Measurements from ENCODE around the gene CCDC159. TPM values are rescaled to one million over a fixed set of nuclear protein-coding genes. Genes with fewer than 3 reads are reported as not detected.
"Not testable (repeated sequence)": the region's sequence is repeated elsewhere in the genome, so short reads cannot be mapped to it uniquely, and the experiment has no call there.

CCDC159 gene
- total and polyA plus RNA-seq, 2 donors (not counting 1 experiment from before 2014, with no cell fraction given), result 57.5 to 128 TPM

GRCh38 chr19:11379269-11379845 lies 33.0 kb downstream of the CCDC159 start:
- H3K27me3 Mint-ChIP-seq; H4K20me1 ChIP-seq (ENCODE audit: control insufficient read depth, insufficient read depth, low read length, poor library complexity, severe bottlenecking); POLR2A ChIA-PET; H3K4me3 Mint-ChIP-seq; H3K36me3 ChIP-seq (replicated peaks in 1 of 2; ENCODE audit: control extremely low read depth in 1 of 2, control insufficient read depth in 1 of 2, extremely low read depth in 1 of 2, insufficient read depth in 2 of 2, low read length in 1 of 2); H3K9ac ChIP-seq (ENCODE audit: low read length); DNase-seq; H3K4me2 ChIP-seq (replicated peaks; ENCODE audit: low read depth, low read length, poor library complexity, severe bottlenecking); H2AFZ ChIP-seq (ENCODE audit: insufficient read depth, low read depth, low read length, poor library complexity, severe bottlenecking); H3K27ac ChIP-seq (ENCODE audit: low read length in 2 of 2); H3K9me3 Mint-ChIP-seq (ENCODE audit: insufficient read depth); H3K4me3 ChIP-seq (ENCODE audit: control extremely low read depth in 1 of 5, extremely low read depth in 1 of 5, insufficient read depth in 1 of 5, low read depth in 2 of 5, low read length in 4 of 5); H3K27me3 ChIP-seq (replicated peaks in 1 of 4; ENCODE audit: control extremely low read depth in 1 of 4, control insufficient read depth in 3 of 4, insufficient read depth in 4 of 4, low read length in 3 of 4); ATAC-seq (ENCODE audit: low read depth): not testable (repeated sequence)
- CTCF ChIA-PET, result interaction anchor here (1.0 to 4.0 kb wide), 7 partner anchors 31 to 103 kb away, joined by 3 to 41 read pairs (median 17); partner anchors contain the start of genes RAB3D and RGL3
- Mint-ChIP-seq H3K4me1 (peaks cover 43% of the 10 kb centered on the region), H3K27ac (peak overlapping the region; percentile 3)
- WGBS (ENCODE audit: insufficient coverage), result 100% methylated on average over 4 of the region's 14 CpGs
- Histone ChIP-seq H3K79me2 (ENCODE audit: control insufficient read depth, insufficient read depth, low read length) (peaks cover 16% of the 10 kb centered on the region), H3K4me1 (ENCODE audit: control insufficient read depth in 2 of 2, insufficient read depth in 2 of 2, low read length in 2 of 2) (peaks cover 52 to 64% of the 10 kb centered on the region in 2 donors), H3K9me3 (ENCODE audit: control extremely low read depth in 1 of 3, control insufficient read depth in 2 of 3, insufficient read depth in 1 of 3, low read length in 2 of 3) (peaks cover 0 to 11% (median 0%) of the 10 kb centered on the region in 3 donors)
- intact Hi-C loops (cut with micrococcal nuclease), result loop anchor here (10.0 kb wide), 1 partner anchor 1565 kb away; the partner anchor contains the start of gene FBXL12

GRCh38 chr19:11379857-11380350 lies 33.6 kb downstream of the CCDC159 start:
- Histone ChIP-seq H4K20me1 (ENCODE audit: control insufficient read depth, insufficient read depth, low read length, poor library complexity, severe bottlenecking) (no peaks in the 10 kb centered on the region), H3K4me2 (replicated peaks; ENCODE audit: low read depth, low read length, poor library complexity, severe bottlenecking) (peak overlapping the region; percentile 91), H3K4me1 (ENCODE audit: control insufficient read depth in 2 of 2, insufficient read depth in 2 of 2, low read length in 2 of 2) (peaks cover 52 to 64% of the 10 kb centered on the region in 2 donors), H3K79me2 (ENCODE audit: control insufficient read depth, insufficient read depth, low read length) (peaks cover 16% of the 10 kb centered on the region), H3K9ac (ENCODE audit: low read length) (peak overlapping the region; percentile 68), H2AFZ (ENCODE audit: insufficient read depth, low read depth, low read length, poor library complexity, severe bottlenecking) (peak overlapping the region; percentile 81), H3K4me3 (ENCODE audit: control extremely low read depth in 1 of 5, extremely low read depth in 1 of 5, insufficient read depth in 1 of 5, low read depth in 2 of 5, low read length in 4 of 5) (no peak overlapping the region), H3K27me3 (replicated peaks in 1 of 4; ENCODE audit: control extremely low read depth in 1 of 4, control insufficient read depth in 3 of 4, insufficient read depth in 4 of 4, low read length in 3 of 4) (peaks cover 0 to 6% (median 2%) of the 10 kb centered on the region in 4 experiments), H3K27ac (ENCODE audit: low read length in 2 of 2) (peak overlapping the region; percentile 87 to 93), H3K9me3 (ENCODE audit: control extremely low read depth in 1 of 3, control insufficient read depth in 2 of 3, insufficient read depth in 1 of 3, low read length in 2 of 3) (peaks cover 0 to 11% (median 0%) of the 10 kb centered on the region in 3 donors), H3K36me3 (replicated peaks in 1 of 2; ENCODE audit: control extremely low read depth in 1 of 2, control insufficient read depth in 1 of 2, extremely low read depth in 1 of 2, insufficient read depth in 2 of 2, low read length in 1 of 2) (no peaks in the 10 kb centered on the region)
- TF ChIP-seq CTCF (IDR thresholded peaks at IDR 0.05) (no peak), EZH2 (IDR thresholded peaks at IDR 0.05; ENCODE audit: borderline replicate concordance, insufficient read depth, low read depth, low read length, poor library complexity, severe bottlenecking) (no peak)
- intact Hi-C loops (cut with micrococcal nuclease), result loop anchor here (2.0 to 10.0 kb wide), 2 partner anchors 85 to 1565 kb away; partner anchors contain the start of gene FBXL12
- Mint-ChIP-seq H3K9me3 (ENCODE audit: insufficient read depth) (no peaks in the 10 kb centered on the region), H3K4me3 (peak overlapping the region; percentile 94), H3K4me1 (peaks cover 48% of the 10 kb centered on the region), H3K27ac (peak overlapping the region; percentile 95), H3K27me3 (no peaks in the 10 kb centered on the region)
- POLR2A ChIA-PET, result no interaction called here
- CTCF ChIA-PET, result interaction anchor here (0.9 to 4.0 kb wide), 11 partner anchors 31 to 208 kb away, joined by 3 to 41 read pairs (median 14); partner anchors contain the start of genes ODAD3, PRKCSH, RAB3D and RGL3
- DNase-seq (no peak), ATAC-seq (ENCODE audit: low read depth) (no peak)
- 91% methylated on average over 6 of the region's 7 CpGs for WGBS (ENCODE audit: insufficient coverage)

All from B cell (primary cell).